Inflammatory macrophage (primary cell): Measurements from ENCODE around the gene ECI1.
"Not testable (repeated sequence)": the region's sequence is repeated elsewhere in the genome, so short reads cannot be mapped to it uniquely, and the experiment has no call there.

Source experiments
- DNase-seq, 2 donors: peaks; one replicate each; pipeline ENCODE4 v3.0.0-alpha.2; 2020 to 2022

The ECI1 gene

DNA sequence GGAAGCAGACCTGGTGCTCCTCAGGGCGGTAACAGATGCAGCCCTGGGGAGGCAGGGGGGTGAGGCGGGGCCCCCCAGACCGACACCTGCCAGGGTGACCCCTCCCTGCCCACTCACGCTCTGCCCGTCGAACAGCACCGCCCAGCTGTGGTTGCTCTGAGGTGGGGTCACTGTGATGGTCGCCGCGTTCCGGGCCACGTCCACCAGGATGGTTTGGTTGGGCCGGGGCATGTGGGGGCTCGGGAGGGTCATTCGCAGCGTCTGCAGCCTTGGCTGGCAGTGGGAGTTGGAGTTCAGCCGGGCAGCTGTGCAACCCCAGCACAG, 41.4 kb downstream of the ECI1 start:
- no peak for DNase-seq

DNA sequence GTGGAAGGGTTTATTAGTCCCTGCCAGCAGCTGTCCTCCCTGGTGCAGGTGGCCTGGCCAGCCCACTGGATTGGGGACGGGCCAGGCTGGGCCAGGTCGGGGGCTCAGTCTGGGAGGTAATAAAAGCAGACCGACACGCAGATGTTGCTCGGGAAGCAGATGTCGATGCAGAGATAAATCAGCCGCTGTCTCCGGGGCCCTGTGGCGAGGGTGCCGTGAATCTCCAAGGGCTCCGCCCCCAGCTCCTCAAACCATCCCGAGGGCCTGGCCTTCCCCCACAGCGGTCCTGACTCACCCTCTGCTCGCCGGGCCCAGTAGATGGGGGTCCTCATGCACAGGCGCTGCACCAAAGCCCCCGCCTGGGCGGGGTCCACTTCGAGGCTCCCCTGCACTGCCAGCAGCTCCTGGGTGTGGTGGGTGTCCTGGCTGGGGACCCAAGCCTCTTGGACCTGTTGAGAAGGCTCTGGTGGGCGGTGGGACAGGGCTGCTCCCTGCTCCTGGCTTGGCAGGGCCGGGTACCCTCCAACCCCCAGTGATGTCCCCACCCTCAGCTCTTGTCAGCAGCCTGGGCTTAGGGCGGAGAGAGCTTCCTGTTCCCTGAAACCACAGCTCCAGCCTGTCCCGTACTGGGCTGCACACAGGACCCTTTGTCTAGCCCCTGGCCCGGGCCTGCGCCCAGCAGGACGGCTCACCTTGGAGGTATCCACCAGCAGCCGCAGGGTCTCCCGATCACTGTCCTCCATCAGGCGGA, 42.0 kb downstream of the ECI1 start:
- no peak for DNase-seq

DNA sequence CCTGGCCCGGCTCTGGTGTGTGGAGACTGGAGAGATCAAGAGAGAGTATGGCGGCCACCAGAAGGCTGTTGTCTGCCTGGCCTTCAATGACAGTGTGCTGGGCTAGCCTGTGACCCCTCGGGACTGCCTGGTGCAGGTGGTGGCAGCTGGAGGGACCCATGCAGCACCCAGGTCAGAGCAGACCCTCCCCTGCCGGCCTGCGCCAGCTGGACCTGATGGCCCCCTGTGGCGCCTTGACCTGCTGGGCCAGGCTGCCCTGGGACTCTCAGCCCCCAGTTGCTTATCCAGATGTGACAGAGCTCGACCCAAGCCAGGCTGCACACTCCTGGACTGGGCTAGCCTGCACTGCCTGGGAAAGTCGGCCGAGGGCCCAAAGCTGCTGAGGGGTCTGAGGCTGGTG, 42.6 kb downstream of the ECI1 start:
- DNase-seq, result no peak

DNA sequence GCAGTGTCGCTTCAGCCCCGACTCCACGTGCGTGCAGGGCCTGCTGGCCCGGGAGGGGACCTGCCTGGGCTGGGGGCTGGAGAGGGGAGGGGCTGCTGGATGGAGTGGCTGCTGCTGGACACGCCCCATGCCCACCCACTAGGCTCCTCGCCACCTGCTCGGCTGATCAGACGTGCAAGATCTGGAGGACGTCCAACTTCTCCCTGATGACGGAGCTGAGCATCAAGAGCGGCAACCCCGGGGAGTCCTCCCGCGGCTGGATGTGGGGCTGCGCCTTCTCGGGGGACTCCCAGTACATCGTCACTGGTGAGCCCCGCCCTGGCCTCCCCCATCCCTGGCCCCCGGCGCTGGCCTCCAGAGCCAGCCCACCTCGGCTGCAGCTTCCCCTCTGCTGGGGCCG, 43.1 kb downstream of the ECI1 start:
- no peak for DNase-seq

DNA sequence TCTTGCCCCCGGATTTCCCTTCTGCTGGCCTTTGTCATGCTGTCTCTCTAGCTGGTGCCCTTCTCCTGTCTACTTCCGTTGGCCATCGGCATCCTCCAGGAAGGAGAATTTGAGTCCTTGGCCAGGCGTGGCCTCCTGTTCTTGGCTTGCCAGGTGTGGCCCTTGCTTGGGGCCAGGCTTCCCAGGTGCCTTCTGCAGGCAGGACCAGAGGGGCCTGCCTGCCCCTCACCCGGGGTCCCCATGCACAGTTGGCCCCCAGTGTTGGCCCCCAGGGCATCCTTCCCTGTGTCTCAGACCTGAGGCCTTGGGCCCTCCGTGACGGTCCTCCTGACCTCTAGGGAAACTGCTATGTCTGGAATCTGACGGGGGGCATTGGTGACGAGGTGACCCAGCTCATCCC, 43.5 kb downstream of the ECI1 start:
- DNase-seq, result no peak

DNA sequence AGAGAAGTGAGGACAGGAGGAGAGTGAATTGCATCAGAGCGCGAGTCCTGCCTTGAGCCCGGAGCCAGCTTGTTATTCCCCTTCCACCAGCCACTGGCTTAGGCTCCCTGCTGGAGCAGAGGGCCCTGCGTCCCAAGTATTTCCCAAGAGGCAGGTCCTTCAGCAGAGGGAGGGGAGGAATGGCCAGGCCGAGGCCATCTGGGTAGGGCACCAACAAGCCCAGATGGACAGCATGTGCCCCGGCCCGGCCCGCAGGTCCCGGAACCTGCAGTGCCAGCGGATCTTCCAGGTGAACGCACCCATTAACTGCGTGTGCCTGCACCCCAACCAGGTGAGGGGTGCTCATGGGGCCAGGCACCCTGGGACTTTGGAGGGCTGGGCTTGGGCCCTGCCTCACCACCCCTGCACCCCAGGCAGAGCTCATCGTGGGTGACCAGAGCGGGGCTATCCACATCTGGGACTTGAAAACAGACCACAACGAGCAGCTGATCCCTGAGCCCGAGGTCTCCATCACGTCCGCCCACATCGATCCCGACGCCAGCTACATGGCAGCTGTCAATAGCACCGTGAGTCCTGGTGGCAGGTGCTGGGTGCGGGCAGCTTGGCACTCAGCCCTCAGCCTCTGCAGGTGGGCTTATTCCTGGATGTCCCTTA, 44.5 kb downstream of the ECI1 start:
- peak; percentile 44 to 74 for DNase-seq

DNA sequence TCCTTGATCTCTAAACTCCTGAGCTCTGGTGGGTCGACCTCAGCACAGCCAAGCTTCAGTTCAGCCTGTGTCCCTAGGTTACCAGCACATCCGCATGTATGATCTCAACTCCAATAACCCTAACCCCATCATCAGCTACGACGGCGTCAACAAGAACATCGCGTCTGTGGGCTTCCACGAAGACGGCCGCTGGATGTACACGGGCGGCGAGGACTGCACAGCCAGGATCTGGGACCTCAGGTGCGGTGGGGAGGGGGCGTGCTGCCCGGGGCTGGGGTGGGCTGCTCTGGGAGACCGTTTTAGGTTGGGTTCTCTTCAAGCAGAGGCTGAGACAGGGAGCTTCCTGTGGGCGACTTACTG, 45.0 kb downstream of the ECI1 start:
- DNase-seq, result no peak

DNA sequence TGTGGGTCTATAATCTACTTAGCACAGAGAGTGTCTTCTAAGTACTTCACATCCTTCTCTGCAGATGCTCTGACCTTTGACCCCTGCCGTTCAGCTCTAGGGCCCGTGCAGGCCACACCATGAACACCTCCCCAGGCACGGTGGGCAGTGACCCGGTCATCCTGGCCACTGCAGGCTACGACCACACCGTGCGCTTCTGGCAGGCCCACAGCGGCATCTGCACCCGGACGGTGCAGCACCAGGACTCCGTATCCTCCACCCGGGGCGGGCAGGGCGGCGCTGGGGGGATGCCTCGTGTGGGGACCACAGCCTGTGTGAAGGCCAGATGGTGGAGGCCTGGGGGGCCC, 45.4 kb downstream of the ECI1 start:
- DNase-seq, result no peak

DNA sequence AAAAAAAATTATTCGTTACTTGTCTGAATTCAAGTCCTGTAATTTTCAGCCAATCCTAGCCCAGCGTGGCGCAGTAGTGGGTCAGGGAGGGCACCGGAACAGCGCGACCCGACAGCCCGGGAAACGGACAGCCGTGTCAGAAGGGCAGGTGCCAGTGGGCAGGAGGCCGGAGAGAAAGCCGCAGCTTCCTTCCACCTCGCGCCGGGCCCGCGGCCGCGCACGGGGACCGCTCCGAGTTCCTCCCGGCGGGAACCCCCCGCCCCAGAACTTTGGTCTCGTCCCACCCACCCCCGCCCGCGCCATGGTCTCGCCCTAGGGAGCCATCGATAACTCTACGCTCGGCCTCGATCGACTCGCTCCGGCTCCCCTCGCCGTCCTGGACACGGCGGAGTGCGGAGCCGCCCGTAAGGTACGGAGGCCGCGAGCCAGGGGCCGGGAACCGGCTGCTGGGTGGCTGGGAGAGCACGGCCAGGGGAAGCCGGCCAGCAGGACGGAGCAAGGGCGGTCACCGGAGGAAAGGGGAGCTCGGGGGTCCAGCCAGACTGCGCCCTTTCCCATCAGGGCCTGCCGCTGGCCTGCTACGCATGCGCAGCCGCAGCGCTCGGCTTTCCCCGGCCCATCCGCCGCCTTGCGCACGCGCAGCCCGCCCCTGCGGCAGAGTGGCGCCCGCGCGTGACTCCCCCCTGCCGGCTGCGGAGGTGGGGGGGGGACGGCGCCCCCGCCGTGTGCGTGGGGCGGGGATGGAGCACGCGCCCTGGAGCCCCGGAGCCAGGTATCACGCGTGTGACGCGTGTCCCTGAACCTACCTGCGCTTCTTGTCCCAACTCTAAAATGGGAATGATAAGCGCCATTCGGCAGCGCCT, 46.1 kb downstream of the ECI1 start, which contains the start of gene MLST8:
MLST8 (plus strand) TSS at position 351 of the 863 bp plus-strand sequence. CDS start 632 bp downstream, outside the sequence.
- peak; percentile 80 to 87 for DNase-seq

DNA sequence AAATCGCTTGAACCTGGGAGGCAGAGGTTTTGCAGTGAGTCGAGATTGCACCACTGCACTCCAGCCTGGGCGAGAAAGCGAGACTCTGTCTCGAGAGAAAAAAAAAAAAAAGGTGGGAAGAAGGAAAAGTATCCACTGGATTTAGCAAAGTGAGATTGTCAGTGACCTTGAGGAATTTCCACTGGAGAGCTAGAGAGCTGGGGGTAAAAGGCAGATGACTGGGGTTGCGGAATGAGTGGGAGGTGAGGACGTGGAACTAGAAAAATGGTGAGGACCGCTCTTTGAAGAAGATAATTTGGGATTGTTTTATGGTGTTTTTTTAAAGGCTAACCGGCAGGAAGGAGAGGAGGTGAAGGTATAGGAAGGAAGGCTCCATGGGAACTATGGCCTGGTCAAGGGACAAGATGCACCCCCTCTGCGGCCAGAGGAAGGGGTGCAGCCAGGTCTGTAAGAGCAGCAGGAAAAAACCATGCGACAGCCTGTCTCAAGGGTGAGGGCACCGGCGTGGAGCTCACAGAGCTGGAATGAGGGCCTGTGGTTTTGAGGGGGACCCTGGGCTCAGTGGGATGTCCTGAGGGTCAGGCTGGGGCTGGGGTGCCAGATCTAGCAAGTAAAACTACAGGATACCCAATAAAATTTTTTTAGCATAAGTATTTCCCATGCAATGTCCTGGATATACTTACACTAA, 46.8 kb downstream of the ECI1 start:
- DNase-seq, result peak in 1 of 2 donors; percentile 17

DNA sequence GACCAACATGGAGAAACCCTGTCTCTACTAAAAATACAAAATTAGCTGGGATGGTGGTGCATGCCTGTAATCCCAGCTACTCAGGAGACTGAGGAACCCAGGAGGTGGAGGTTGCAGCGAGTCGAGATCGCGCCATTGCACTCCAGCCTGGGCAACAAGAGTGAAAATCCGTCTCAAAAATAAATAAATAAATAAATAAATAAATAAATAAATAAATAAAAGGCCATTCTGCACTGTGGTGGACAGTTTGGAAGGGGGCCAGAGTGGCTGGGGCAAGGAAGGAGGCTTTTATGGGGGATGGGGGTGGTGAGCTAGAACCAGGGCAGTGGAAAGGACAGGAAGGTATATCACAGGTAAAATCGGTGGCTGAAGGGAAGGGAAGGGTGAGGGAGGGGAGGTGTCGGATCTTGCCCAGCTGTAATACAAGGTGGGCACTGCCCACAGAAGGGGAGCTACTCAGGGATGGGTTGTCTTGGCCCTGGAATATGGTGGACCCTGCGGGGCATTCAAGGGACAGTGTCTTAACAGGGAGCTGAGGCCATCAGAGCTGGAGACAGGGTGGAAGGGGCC, 48.2 kb downstream of the ECI1 start:
- DNase-seq, result not testable (repeated sequence)

DNA sequence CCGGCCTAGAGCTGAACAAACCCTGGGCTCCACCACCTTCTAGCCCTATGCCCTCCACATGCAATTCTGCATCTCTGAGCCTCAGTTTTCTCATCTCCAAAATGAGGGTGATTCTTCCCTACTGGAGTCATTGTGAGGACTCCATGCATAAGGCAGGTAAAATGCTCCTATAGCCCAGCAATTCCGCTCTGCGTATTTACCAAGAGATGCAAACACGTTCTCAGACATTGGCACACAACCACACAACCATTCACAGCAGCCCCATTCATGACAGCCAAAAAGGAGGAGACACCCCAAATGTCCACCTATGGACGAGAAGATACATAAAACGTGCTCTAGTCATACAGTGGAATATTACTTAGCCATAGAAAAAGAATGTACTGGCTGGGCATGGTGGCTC, 51.1 kb downstream of the ECI1 start:
- DNase-seq, result no peak

DNA sequence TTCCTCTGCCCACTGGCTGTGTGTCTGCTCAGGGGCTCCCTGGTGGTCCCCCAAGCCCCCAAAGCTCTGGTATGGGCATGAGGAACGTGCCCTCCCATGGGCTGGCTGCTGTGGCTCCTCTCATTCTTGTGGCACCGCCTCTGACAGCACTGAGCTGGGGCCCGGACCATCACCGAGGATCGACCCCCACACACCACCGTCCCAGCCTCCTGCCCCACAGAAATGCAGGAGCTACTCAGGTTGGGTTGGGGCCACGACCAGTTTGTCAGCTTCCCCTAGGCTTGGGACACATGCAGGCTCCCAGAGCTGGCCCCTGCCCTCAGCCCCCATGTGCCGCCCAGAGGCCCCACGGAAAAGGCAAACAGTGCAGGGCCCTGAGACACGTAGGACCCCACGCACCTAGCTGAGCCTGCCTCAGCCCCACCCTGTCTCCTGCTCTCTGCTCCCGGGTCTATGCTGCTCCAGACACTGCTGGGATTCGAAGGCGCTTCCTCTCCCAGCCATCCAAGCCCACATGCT, 51.7 kb downstream of the ECI1 start:
- DNase-seq, result no peak

DNA sequence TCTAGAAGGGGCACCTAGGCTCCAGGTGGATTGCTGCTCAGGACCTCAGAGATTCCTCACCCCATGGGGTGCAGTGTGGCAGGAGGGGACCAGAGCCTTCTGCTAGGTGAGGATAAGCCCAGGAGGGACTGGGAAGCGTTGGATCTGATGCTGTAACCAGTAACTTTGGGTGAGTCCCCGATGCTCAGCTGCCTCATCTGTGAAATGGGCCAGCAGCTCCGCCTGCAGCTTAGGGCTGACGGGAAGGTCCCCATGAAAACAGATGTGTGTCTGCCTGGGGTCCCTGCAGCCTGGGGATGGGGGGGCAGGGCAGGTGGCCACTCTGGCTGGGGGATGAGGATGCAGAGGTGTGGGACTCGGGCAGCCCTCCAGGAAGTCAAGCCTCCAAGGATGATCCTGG, 52.3 kb downstream of the ECI1 start:
- DNase-seq, result no peak

DNA sequence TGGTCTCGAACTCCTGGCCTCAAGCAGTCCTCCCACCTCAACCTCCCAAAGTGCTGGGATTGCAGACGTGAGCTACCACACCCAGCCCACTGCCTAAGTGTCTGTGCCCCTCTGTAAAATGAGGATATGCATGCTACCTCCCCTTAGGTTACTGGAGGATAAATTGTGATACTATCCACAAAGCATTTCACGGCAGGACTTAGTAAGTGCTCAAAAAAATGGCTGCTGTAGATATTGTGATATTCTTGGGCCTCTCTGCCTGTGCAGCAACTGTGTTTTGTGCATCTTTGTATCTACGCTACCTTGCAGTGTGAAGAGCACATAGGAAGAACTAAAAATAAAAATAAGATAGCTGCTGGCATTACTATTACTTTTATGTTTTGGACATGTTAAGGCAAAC, 53.1 kb downstream of the ECI1 start:
- DNase-seq, result no peak

DNA sequence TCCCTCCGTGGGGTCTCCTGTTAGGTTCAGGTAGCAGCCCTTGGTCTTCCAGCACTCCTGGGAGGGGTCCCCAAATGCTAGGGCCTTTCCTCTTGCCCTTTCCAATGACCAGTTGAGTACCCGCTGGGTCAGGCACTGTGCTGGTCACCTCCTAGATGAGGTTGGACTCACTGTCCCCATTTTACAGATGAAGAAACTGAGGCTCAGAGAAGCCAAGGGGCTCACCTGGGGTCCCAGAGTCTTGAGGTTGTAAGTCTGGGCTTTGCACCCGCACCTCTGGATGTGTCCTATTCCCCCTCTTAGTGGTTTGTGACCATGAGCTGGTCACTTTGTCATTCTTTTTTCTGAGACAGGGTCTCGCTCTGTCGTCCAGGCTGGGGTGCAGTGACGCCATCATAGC, 53.6 kb downstream of the ECI1 start:
- no peak for DNase-seq

DNA sequence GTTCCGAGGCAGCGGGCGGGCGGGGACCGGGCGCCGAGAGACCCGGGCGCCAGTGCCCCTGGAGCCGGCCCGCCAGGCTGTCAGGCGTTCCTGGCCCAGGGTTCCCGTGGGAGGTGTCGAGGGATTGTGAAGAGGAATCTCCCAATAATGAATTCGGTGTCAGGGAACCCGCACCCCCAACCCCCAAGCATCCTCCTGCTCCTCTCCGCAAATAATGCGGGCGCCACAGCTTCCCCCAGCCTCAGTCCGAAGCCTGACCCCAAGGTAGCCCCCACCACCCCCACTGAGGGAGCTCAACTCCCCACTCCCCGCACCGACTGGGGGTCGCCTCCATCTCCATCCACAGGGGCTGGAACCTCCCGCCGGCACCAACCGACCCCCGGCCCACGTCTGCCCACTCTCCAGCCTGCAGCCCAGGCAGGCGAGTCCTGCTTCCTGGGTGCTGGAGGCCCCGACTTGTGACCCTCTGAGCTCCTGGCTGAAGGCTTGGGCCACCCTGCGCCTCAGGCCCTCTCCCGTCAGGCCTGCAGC, 54.3 kb downstream of the ECI1 start:
- DNase-seq, result no peak

DNA sequence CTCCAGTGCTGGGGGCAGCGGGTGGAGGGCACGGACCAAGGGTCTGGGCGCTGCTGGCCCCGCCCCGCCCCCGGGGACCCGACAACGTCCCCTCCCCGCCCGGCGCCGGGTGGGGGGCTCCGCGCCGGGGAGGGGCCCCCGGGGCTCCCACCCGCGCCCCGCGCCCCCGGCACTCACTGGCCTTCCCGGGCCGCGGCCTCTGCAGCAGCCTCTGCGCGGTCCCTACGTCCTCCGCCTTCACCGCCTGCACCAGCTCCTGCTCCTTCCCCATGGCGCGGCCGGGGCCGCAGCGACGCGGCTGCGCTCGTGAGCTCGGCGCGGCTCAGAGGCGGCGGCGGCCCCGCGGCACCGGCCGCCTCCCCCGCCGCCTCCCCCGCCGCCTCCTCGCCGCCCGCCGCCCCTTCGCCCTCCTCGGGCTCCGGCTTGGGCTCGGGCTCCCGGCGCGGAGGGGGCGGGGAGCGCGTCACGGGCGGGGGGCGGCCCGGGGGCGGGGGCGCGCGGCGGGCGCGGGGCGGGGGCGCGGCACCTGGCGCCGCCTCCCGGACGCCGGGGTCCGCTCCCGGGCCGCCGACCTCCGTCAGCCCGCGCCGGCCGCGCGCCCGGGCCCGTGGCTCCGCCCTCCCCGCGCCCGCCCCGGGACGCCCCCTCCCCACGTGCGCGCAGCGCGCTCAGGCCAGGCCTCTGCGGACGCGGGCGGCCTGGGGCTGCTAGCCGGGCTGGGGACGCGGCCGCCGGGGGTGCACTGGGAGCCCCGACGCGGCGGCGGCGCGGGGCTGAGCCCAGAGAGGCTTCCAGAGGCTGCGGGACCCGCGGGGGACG, 55.0 kb downstream of the ECI1 start, which contains the start of gene CASKIN1:
CASKIN1 (minus strand) TSS at position 444 of the 819 bp plus-strand sequence; CDS start at position 271, 173 bp downstream.
- peak; percentile 8 to 46 for DNase-seq

DNA sequence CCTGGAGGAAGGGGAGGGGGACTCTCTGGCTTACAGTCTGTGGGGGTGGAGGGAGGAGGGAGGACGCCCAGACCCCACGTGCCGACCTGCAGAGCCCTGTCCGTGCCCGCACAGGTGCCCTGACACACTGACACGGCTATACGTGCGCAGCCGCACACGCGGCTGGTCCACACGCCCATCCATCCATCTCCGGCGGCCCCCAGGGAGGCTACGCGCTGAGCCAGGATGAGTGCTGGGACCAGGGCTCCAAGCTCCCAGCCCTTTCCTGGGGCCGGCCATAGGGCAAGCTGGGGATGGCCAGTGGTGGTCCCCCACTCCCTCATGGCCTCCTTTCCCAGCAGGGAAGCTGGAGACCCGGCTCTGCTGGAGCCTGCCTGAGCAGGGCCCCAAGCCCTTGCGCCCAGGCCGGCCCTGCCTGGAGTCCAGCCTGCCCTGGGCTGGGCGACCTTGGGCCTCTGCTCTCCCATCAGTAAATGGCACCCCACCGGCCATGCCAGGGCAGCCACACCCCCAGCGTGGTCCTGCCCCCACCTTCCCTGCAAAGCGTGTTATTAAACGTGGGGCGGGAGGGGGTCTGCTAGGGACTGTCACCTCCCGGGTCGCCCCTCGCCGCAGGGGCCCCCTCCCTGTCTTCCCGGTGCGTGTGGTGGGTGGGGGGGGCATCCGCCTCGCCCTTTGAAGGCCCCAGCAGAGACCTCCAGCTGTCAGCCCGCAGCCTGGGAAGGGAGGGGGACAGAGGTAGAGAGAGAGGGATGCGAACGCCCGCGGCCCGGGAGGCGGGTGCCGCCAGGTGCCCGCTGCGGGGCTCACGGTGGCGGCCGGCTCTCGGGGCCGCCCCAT, 55.8 kb downstream of the ECI1 start:
- DNase-seq, result no peak

DNA sequence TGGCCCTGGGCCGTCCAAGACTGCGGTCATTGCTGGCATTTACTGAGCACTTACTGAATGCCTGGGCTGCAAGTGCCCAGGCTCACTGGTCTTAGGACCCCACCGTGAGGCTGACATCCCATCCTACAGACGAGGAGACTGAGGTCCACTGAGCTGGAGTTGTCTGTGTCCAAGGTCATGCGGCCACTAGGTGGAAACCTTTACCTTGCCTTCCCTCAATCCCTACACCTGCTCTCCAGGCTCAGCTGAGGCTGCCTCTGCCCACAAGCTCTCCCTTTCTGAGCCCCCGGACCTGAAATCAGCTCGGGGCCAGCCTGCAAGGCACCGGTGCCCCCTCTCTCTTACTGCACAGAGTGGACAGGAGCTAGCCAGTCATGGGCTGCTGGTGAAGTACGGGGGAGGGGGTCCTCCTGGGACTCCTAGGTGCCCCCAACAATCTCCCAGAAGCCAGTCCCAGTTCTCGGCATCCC, 56.5 kb downstream of the ECI1 start:
- DNase-seq, result peak in 1 of 2 donors; percentile 37
